NCI-H146 (cell line): ENCODE measurements around the gene MBD6.
"Not testable (repeated sequence)": the region's sequence is repeated elsewhere in the genome, so short reads cannot be mapped to it uniquely, and the experiment has no call there.

Experiments used
- DNase-seq: peaks from one replicate; lab custom pipeline; 2025; lab: John Stamatoyannopoulos, UW

The MBD6 gene

DNA sequence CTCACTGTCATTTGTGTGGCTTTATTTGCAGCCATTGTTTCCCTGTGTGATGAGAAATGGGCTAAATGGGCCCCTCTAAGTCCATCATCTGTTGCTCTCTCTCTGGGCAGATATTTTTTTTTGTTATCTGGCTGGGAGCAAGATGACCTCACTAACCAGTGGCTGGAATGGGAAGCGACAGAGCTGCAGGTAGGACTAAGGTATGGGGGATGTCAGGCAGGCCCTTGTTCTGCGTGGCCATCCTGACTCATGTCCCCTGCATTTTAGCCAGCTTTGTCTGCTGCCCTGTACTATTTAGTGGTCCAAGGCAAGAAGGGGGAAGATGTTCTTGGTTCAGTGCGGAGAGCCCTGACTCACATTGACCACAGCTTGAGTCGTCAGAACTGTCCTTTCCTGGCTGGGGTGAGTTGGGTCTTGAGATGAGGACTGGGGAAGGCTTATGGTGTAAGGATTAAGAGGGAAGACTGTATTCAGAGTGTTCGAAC is 33.4 kb upstream of the MBD6 start:
- no peak for DNase-seq

DNA sequence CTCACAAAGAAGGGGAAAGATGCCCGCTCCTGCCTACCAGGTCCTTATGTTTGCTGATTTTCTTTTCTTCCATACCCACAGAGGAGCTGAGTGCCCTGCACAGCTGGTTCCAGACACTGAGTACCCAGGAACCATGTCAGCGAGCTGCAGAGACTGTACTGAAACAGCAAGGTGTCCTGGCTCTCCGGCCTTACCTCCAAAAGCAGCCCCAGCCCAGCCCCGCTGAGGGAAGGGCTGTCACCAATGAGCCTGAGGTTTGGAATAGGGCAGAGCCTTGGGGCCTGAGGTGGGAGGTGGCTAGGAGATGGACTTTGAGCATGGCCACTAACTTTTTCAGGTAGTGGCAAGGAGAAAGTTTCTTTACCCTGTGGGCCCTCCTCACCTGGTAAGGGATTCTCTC is 32.5 kb upstream of the MBD6 start:
- no peak for DNase-seq

DNA sequence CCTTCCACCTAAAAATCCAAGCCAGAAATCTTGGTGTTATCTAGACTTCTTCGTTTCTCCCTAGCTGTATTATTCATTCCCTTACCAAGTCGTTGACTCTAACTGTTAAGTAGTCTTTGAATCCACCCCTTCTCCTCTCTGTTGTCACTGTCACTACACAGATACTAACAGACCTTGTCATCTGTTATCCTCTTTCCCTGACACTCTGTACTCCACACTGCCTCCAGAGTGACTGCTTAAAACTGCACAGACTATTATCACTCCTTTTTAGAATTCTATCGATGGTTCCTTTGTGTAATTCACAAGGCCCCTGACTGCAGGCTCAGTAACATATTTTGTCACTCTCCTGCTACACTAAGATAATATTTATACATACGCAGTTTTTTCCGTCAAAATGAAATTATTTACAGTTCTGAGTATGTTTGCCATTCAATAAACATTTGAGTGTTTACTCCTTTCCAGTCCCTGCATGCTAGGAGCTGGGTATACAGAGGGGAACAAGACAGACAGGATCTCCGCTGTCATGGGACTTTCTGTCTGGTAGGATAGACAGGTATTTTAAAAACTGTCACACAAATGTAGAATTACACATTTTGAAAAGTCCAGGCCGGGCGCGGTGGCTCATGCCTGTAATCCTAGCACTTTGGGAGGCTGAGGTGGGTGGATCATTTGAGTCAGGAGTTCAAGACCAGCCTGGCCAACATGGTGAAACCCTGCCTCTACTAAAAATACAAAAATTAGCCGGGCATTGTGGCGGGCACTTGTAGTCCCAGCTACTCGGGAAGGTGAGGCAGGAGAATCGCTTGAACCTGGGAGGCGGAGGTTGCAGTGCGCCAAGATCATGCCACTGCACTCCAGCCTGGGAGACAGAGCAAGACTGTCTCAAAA is 31.0 kb upstream of the MBD6 start:
- DNase-seq = no peak

DNA sequence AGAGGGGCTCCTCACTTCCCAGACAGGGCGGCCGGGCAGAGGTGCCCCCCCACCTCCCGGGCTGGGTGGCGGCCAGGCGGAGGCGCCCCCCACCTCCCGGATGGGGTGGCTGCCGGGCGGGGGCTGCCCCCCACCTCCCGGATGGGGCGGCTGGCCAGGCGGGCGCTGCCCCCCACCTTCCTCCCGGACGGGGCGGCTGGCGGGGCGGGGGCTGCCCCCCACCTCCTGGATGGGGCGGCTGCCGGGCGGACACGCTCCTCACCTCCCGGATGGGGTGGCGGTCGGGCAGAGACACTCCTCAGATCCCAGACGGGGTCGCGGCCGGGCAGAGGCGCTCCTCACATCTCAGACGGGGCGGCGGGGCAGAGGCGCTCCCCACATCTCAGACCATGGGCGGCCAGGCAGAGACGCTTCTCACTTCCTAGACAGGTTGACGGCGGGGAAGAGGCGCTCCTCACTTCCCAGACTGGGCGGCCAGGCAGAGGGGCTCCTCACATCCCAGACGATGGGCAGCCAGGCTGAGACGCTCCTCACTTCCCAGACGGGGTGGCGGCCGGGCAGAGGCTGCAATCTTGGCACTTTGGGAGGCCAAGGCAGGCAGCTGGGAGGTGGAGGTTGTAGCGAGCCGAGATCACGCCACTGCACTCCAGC is 27.4 kb upstream of the MBD6 start:
- not testable (repeated sequence) for DNase-seq

DNA sequence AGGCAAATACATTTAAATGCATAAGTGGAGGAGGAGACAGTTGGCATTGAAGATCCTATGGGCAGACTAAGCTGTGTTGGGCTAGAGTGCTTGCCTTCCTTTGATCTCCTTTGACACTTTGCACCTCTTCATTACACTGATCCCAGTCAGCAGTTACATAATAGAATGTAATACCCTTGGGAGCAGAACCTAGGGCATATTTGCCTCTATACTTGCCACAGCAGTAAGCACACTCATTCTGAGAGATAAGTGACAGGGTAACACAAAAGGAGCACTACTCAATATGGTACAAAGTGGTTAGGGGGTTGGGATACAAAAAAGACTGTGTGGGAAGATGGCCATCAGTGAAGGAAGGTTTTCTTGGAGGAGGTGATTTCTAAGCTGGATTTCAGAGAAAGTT is 25.8 kb upstream of the MBD6 start:
- DNase-seq = no peak

DNA sequence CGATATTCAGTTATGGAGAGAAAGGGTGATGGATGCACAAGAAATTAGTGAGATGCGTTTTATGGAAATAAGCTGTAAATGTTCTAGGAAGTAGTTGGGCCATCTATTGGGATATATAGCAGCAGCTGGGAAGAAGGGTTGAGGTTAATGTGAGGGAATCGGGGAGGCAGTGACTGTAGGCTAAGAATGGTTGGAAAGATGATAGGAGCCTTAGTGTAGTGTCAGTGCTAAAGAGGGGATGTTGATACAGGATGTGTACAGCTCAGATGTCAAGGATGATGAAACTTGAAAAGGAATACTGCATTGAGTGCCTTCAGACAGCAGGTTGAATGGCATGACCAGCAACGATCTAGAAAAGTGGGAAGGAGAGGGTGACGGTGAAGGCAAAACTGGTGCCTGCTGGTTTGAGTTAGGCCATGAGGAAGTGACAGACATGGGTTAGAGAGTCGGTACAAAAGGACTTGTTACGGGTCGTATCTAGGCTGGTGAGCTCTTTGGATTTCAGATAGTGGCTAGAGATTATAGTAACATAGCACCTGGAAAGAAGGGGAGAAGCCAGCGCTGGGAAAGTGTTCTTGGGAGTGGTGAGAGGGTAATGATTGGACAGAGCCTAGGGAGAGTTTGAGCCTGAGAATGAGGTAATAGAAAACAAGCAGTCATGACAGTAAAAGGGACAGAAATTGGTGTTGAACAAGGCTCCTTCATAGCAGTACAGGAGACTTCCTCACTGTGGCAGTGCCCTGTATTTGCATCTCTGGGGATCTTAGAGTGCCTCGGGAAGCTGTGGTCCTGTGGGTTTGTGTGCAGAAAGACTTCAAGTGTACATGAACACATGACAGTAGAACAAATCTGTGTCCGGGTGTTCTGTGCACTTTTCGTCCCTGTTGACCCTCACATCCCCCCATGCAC is 25.1 kb upstream of the MBD6 start:
- DNase-seq = no peak

DNA sequence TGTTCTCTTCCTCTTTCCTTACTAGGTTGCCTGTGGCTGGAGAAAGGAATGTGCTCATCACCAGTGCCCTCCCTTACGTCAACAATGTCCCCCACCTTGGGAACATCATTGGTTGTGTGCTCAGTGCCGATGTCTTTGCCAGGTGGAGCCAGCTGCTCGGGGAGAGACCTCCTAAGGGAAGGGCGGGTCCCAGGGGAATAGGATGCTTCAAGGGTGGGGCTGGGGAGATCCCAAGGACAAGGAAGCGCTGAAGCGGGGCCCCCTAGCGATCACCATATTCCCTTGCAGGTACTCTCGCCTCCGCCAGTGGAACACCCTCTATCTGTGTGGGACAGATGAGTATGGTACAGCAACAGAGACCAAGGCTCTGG is 24.5 kb upstream of the MBD6 start:
- no peak for DNase-seq

DNA sequence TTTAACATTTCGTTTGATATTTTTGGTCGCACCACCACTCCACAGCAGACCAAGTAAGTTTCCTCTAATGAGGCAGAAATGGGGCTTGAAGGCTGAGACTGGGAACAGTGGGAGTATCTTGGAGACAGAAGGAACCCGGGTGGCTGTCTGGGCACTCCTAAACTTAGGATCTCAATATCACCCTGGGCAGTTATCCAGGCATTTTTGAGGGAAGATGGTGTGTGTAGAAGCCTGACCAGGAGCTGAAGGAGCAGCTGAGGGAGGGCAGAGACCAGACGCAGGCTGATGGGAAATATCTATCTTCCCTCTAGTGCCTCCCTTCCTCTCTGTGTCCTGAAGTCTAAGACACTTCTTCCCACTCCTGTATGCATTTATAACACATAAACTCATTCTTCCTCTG is 24.1 kb upstream of the MBD6 start:
- no peak for DNase-seq

DNA sequence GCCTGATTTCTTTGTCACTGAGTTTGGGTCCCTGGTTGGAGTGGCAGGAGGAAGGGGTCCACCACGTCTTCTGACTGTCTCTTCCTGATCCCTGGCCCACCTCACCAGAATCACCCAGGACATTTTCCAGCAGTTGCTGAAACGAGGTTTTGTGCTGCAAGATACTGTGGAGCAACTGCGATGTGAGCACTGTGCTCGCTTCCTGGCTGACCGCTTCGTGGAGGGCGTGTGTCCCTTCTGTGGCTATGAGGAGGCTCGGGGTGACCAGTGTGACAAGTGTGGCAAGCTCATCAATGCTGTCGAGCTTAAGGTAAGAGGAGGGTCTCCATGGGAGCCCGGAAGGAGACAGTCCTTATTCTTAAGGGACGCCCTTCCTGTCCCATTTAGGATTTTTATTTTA is 22.4 kb upstream of the MBD6 start:
- no peak for DNase-seq

DNA sequence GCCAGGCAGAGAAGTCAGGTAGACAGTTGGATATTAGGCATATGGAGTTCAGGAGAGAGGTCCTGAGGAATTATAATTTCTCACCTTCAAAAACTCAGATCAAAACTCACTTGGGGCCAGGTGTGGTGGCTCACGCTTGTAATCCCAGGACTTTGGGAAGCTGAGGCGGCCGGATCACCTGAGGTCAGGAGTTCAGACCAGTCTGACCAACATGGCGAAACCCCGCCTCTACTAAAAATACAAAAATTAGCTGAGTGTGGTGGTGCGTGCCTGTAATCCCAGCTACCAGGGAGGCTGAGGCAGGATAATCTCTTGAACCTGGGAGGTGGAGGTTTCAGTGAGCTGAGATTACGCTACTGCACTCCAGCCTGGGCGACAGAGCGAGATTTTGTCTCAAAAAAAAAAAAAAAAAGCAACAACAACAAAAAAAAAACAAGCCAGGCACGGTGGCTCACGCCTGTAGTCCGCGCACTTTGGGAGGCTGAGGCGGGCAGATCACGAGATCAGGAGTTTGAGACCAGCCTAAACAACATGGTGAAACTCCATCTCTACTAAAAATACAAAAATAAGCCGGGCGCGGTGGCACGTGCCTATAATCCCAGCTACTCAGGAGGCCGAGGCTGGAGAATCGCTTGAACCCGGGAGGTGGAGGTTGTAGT is 20.2 kb upstream of the MBD6 start:
- DNase-seq = not testable (repeated sequence)

DNA sequence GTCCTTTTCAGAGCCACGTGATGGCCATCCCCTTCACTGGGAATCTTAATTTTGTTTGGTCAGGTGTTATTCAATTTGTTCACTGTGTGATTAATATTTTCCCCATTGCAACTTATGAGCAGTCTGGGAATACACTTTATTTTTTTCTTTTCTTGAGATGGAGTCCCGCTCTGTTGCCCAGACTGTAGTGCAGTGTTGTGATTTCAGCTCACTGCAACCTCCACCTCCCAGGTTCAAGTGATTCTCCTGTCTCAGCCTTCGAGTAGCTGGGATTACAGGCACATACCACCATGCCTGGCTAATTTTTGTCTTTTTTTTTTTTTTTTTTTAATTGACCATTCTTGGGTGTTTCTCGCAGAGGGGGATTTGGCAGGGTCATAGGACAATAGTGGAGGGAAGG is 16.1 kb upstream of the MBD6 start:
- not testable (repeated sequence) for DNase-seq

DNA sequence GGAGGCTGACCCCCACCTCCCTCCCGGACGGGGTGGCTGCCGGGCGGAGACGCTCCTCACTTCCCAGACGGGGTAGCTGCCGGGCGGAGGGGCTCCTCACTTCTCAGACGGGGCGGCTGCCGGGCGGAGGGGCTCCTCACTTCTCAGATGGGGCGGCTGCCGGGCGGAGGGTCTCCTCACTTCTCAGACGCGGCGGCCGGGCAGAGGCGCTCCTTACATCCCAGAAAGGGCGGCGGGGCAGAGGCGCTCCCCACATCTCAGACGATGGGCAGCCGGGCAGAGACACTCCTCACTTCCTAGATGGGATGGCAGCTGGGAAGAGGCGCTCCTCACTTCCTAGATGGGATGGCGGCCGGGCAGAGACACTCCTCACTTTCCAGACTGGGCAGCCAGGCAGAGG is 14.8 kb upstream of the MBD6 start:
- DNase-seq = not testable (repeated sequence)

DNA sequence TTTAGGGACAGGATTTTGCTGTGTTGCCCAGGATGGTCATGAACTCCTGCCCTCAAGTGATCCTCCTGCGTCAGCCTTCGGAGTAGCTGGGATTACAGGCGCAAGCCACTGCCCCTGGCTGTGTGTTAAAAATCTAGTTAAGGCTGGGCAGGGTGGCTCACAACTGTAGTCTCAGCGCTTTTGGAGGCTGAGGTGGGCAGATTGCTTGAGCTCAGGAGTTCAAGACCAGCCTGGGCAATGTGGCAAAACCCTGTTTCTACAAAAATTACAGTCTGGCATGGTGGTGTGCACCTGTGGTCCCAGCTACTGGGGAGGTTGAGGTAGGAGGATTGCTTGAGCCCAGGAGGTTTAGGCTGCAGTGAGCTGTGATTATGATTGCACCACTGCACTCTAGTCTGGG is 11.5 kb upstream of the MBD6 start:
- no peak for DNase-seq

DNA sequence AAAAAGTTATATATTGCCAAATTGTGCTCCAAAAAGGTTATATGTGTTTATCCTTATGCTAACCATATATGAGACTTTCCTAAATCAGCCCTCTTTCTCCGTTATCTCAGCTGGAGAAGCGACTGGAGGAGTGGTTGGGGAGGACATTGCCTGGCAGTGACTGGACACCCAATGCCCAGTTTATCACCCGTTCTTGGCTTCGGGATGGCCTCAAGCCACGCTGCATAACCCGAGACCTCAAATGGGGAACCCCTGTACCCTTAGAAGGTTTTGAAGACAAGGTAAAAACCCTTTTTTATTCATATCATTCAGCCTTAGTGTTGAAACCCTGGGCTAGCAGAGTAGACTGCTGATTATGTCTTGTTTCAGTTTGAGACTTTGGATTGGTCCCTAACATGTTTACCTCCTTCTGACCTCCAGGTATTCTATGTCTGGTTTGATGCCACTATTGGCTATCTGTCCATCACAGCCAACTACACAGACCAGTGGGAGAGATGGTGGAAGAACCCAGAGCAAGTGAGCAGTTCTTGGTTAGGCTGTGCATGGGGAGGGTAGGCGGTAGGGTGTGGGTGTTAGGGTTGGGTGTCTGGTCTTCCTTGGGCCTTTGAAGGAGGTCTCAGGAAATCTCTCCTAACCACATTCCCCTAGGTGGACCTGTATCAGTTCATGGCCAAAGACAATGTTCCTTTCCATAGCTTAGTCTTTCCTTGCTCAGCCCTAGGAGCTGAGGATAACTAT is 10.9 kb upstream of the MBD6 start:
- no peak for DNase-seq

DNA sequence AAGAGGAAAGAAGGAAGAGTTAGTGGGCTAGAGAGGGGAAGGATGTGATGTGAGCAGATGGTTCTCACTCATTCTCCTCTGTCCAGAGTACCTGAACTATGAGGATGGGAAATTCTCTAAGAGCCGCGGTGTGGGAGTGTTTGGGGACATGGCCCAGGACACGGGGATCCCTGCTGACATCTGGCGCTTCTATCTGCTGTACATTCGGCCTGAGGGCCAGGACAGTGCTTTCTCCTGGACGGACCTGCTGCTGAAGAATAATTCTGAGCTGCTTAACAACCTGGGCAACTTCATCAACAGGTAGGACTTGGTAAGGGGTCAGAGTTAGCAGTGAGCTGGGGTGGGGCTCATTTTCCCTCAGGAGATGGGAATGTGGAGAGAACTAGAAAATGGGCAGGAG is 10.0 kb upstream of the MBD6 start:
- no peak for DNase-seq

DNA sequence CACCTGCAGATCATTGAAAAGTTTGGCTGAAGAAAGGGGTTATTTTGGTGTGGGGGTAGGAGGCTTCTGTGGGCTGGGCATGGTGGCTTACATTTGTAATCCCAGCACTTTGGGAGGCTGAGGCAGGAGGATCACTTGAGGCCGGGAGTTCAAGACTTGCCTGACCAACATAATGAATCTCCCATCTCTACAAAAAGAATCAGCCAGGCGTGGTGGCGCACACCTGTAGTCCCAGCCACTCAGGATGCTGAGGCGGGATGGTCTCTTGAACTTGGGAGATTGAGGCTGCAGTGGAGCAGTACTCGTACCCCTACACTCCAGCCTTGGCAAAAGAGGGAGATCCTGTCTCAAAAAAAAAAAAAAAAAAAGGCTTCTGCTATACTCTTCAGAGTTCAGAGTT is 9.4 kb upstream of the MBD6 start:
- no peak for DNase-seq

DNA sequence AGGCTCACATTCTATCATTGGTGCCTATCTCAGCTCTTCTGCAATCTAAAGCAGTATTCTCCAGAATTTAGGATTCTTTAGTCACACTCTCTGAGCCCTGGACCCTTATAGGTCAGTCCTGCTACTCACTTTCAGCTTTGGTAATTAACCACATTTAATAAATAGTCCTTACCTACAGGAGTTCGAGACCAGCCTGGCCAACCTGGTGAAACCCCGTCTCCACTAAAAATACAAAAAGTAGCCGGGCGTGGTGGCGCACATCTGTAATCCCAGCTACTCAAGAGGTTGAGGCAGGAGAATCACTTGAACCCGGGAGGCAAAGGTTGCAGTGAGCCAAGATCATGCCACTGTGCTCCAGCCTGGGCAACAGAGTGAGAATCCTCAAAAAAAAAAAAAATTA is 8.9 kb upstream of the MBD6 start:
- DNase-seq = not testable (repeated sequence)

DNA sequence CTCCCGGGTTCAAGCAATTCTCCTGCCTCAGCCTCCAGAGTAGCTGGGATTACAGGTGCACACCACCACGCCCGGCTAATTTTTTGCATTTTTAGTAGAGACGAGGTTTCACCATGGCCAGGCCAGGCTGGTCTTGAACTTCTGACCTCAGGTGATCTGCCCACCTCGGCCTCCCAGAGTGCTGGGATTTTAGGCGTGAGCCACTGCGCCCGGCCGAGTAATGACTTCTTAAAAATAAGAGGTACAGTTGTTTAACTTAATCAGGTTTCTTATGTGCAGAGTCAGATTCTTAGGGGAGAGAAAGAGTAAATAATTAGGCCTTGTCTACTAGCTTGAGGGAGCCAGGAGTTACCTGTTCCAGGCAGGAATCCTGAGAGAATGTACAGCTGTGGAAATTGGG is 8.4 kb upstream of the MBD6 start:
- DNase-seq = not testable (repeated sequence)

DNA sequence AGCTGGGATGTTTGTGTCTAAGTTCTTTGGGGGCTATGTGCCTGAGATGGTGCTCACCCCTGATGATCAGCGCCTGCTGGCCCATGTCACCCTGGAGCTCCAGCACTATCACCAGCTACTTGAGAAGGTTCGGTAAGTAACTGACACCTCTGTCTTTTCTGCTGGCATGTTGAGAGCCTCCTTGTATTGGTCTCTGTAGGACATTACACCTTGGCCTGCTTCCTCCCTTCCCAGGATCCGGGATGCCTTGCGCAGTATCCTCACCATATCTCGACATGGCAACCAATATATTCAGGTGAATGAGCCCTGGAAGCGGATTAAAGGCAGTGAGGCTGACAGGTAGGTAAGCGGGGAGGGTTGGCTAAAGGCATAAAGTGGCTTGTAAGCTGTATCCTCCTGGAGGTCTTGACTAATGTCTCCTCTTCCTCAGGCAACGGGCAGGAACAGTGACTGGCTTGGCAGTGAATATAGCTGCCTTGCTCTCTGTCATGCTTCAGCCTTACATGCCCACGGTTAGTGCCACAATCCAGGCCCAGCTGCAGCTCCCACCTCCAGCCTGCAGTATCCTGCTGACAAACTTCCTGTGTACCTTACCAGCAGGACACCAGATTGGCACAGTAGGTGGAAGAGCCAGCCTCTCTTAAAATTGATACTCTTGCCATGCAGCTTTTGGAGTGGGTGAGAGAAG is 7.8 kb upstream of the MBD6 start:
- DNase-seq = peak; percentile 37

DNA sequence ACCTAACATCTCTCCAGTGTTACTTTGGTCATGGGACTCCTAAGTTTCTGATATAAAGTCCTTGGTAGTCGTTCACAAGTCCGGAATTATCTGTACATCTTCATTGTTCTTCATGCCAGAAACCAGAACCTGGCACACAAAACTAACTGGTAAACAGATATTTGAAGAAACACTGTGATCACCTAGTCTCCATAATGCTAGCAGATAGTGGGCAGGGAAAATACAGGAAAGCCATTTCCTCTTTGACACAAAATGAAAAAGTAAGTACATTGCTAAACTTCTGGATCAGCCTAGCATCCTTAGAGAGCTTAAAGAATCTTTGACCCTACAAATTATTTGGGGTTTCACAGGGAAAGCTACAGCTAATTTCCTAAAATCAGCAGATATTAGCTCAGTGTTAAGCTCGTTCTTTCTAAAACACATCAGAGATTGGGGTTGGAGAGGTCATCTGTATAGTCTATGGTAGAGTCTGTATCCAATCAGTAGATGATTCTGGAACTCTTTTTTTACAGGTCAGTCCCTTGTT is 7.2 kb upstream of the MBD6 start:
- DNase-seq = no peak
